H1 (cell line): ENCODE results near the gene SP7. TPM values are rescaled to one million over a fixed set of nuclear protein-coding genes. Genes with fewer than 3 reads are reported as not detected.

Experiments
- CTCF ChIA-PET: fragments of 300-600 bp; sonication (Branson Sonifier 250); formaldehyde crosslinking; loops from one replicate; lab custom pipeline; 2021; ENCODE audit not compliant: partially characterized antibody; lab: Charles Lee
- POLR2A ChIA-PET: fragments of 300-600 bp; sonication (Branson Sonifier 250); formaldehyde crosslinking; loops from one replicate; lab custom pipeline; 2021; ENCODE audit warnings: inconsistent platforms; ENCODE audit not compliant: partially characterized antibody; lab: Charles Lee
- DNase-seq, 2 experiments: peaks; one replicate each; pipeline versions ENCODE4 v3.0.0 to v3.0.0-alpha.2; 2010 to 2022; ENCODE audit warnings: low spot score in 2 of 2, low read depth in 1 of 2, mixed read lengths in 1 of 2
- FAIRE-seq: peaks from 2 replicates; lab custom pipeline; 2011; peaks lifted over from hg19 to GRCh38; lab: Jason Lieb, UNC
- H2AFZ ChIP-seq: 2 replicates; pipeline ENCODE4 v1.8.1; 2012; ENCODE audit warnings: low read length, inconsistent platforms
- H2AK5ac ChIP-seq: 2 replicates; pipeline ENCODE4 v1.6.1; 2013; ENCODE audit warnings: low read depth, low read length
- H2BK120ac ChIP-seq: replicated peaks from 2 replicates; pipeline ENCODE3; 2013; ENCODE audit warnings: low read depth, low read length, inconsistent platforms
- H2BK12ac ChIP-seq: 2 replicates; pipeline ENCODE4 v1.6.1; 2013; ENCODE audit warnings: low read depth, low read length
- H2BK15ac ChIP-seq: 2 replicates; pipeline ENCODE4 v1.6.1; 2013; ENCODE audit warnings: low read length
- H2BK20ac ChIP-seq: 2 replicates; pipeline ENCODE4 v1.6.1; 2013; ENCODE audit warnings: low read length
- H2BK5ac ChIP-seq: 2 replicates; pipeline ENCODE4 v1.6.1; 2013; ENCODE audit warnings: low read depth, low read length
- H3K14ac ChIP-seq: 2 replicates; pipeline ENCODE4 v1.6.1; 2013; ENCODE audit warnings: inconsistent platforms; ENCODE audit not compliant: insufficient read length
- H3K18ac ChIP-seq: 2 replicates; pipeline ENCODE4 v1.6.1; 2013; ENCODE audit warnings: low read length; ENCODE audit errors: extremely low read depth
- H3K23ac ChIP-seq: 2 replicates; pipeline ENCODE4 v1.6.1; 2013; ENCODE audit warnings: inconsistent platforms; ENCODE audit not compliant: insufficient read length
- H3K23me2 ChIP-seq: 2 replicates; pipeline ENCODE4 v1.6.1; 2013; ENCODE audit warnings: low read depth, low read length
- H3K27ac ChIP-seq: 2 replicates; pipeline ENCODE4 v1.6.1; 2011; ENCODE audit warnings: low read depth, low read length, inconsistent platforms
- H3K27me3 ChIP-seq, 4 experiments: replicated peaks in 1 of 4; 1 replicate in 1 of 4; 2 replicates in 3 of 4; pipeline versions ENCODE4 v1.6.1 to v1.8.1; 2011 to 2013; ENCODE audit warnings: low read length in 3 of 4, mild to moderate bottlenecking in 3 of 4, inconsistent platforms in 2 of 4, mixed read lengths in 2 of 4, moderate library complexity in 1 of 4; ENCODE audit not compliant: control insufficient read depth in 3 of 4, insufficient read depth in 3 of 4; ENCODE audit errors: extremely low read depth in 1 of 4
- H3K36me3 ChIP-seq, 4 experiments: 2 replicates each; pipeline versions ENCODE4 v1.6.1 to v1.8.1; 2011 to 2013; ENCODE audit warnings: mild to moderate bottlenecking in 4 of 4, low read length in 3 of 4, moderate library complexity in 2 of 4, control low read depth in 1 of 4, inconsistent platforms in 1 of 4; ENCODE audit not compliant: insufficient read depth in 4 of 4, control insufficient read depth in 2 of 4
- H3K4ac ChIP-seq: replicated peaks from 2 replicates; pipeline ENCODE3; 2013; ENCODE audit warnings: low read length, low read depth, mixed read lengths, inconsistent platforms; ENCODE audit not compliant: insufficient read length
- H3K4me1 ChIP-seq, 4 experiments: replicated peaks in 1 of 4; 1 replicate in 1 of 4; 2 replicates in 3 of 4; pipeline versions ENCODE4 v1.6.1 to v1.8.1; 2011 to 2013; ENCODE audit warnings: low read length in 3 of 4, inconsistent platforms in 2 of 4, mixed read lengths in 1 of 4; ENCODE audit not compliant: insufficient read depth in 4 of 4, control insufficient read depth in 3 of 4
- H3K4me2 ChIP-seq, 2 experiments: 2 replicates each; pipeline versions ENCODE4 v1.6.1 to v1.8.1; 2011 to 2013; ENCODE audit warnings: low read depth in 2 of 2, low read length in 2 of 2, control low read depth in 1 of 2, inconsistent platforms in 1 of 2, mild to moderate bottlenecking in 1 of 2; ENCODE audit not compliant: insufficient read depth in 1 of 2
- H3K4me3 ChIP-seq, 4 experiments: fragments of 200-600, 300-600 bp in 1 of 4; sonication (generic), shearing (Covaris generic), sonication (Bioruptor Twin) in 1 of 4; 2 replicates each; pipeline versions ENCODE4 v1.5.1 to v1.8.1; 2011 to 2016; ENCODE audit warnings: low read length in 4 of 4, low read depth in 3 of 4, control low read depth in 2 of 4, inconsistent platforms in 2 of 4, mild to moderate bottlenecking in 2 of 4, mixed read lengths in 1 of 4, moderate library complexity in 1 of 4; ENCODE audit not compliant: insufficient read depth in 2 of 4; ENCODE audit errors: extremely low read depth in 1 of 4
- H3K56ac ChIP-seq: replicated peaks from 2 replicates; pipeline ENCODE3; 2013; ENCODE audit warnings: low read depth, mild to moderate bottlenecking, mixed read lengths, low read length, inconsistent platforms; ENCODE audit not compliant: insufficient read length
- H3K79me1 ChIP-seq: 2 replicates; pipeline ENCODE4 v1.6.1; 2013; ENCODE audit warnings: low read depth, low read length, control low read depth
- H3K79me2 ChIP-seq, 2 experiments: 2 replicates each; pipeline versions ENCODE4 v1.6.1 to v1.8.1; 2012 to 2013; ENCODE audit warnings: low read length in 2 of 2, mild to moderate bottlenecking in 2 of 2, inconsistent platforms in 1 of 2; ENCODE audit not compliant: insufficient read depth in 2 of 2, control insufficient read depth in 1 of 2
- H3K9ac ChIP-seq, 4 experiments: replicated peaks in 1 of 4; 1 replicate in 1 of 4; 2 replicates in 3 of 4; pipeline versions ENCODE4 v1.6.1 to v1.8.1; 2011 to 2013; ENCODE audit warnings: low read depth in 3 of 4, low read length in 3 of 4, control low read depth in 2 of 4, mild to moderate bottlenecking in 2 of 4, moderate library complexity in 2 of 4, inconsistent platforms in 1 of 4; ENCODE audit errors: extremely low read depth in 1 of 4
- H3K9me3 ChIP-seq, 2 experiments: 2 replicates each; pipeline versions ENCODE4 v1.6.1 to v1.8.1; 2012 to 2013; ENCODE audit warnings: mild to moderate bottlenecking in 2 of 2, moderate library complexity in 2 of 2, control low read depth in 1 of 2, inconsistent platforms in 1 of 2, low read depth in 1 of 2, low read length in 1 of 2, mixed read lengths in 1 of 2; ENCODE audit not compliant: insufficient read depth in 2 of 2
- H4K20me1 ChIP-seq, 2 experiments: replicated peaks in 1 of 2; 2 replicates each; pipeline versions ENCODE3 to v1.8.1; 2011 to 2013; ENCODE audit warnings: inconsistent platforms in 2 of 2, low read length in 2 of 2, mild to moderate bottlenecking in 1 of 2; ENCODE audit not compliant: insufficient read depth in 2 of 2, control insufficient read depth in 1 of 2
- H4K5ac ChIP-seq: 2 replicates; pipeline ENCODE4 v1.6.1; 2013; ENCODE audit warnings: low read length, low read depth, mixed read lengths, inconsistent platforms; ENCODE audit not compliant: insufficient read length
- H4K8ac ChIP-seq: 2 replicates; pipeline ENCODE4 v1.8.0; 2013; ENCODE audit warnings: mild to moderate bottlenecking, moderate library complexity, low read length, inconsistent platforms; ENCODE audit not compliant: insufficient read depth; ENCODE audit errors: extremely low read depth
- H4K91ac ChIP-seq: replicated peaks from 2 replicates; pipeline ENCODE3; 2013; ENCODE audit warnings: low read length, mixed read lengths, inconsistent platforms; ENCODE audit not compliant: insufficient read length
- BCL11A ChIP-seq, 2 experiments: IDR thresholded peaks; one replicate each; pipeline ENCODE4 v1.6.1; 2011; ENCODE audit warnings: low read depth in 2 of 2, low read length in 2 of 2, mild to moderate bottlenecking in 2 of 2
- CREB1 ChIP-seq: IDR thresholded peaks from 2 replicates; pipeline ENCODE4 v1.6.1; 2012; ENCODE audit warnings: inconsistent platforms
- CTCF ChIP-seq, 3 experiments: IDR thresholded peaks; 1 replicate in 2 of 3; 2 replicates in 1 of 3; pipeline versions ENCODE4 v1.5.1 to v1.6.1; 2011; ENCODE audit warnings: low read length in 3 of 3, mild to moderate bottlenecking in 3 of 3, inconsistent platforms in 2 of 3, low read depth in 1 of 3, moderate library complexity in 1 of 3; ENCODE audit not compliant: insufficient read depth in 1 of 3; ENCODE audit errors: control extremely low read depth in 1 of 3
- HDAC6 ChIP-seq: IDR thresholded peaks from one replicate; pipeline ENCODE4 v1.7.1; 2012; ENCODE audit warnings: low read depth, mild to moderate bottlenecking, inconsistent platforms, low read length, moderate library complexity
- JUND ChIP-seq: IDR thresholded peaks from 2 replicates; pipeline ENCODE4 v1.6.1; 2011; ENCODE audit warnings: mild to moderate bottlenecking, improper control_type of control experiment, low read length
- KDM4A ChIP-seq: IDR thresholded peaks from one replicate; pipeline ENCODE4 v1.7.1; 2012; ENCODE audit warnings: low read depth, mild to moderate bottlenecking, moderate library complexity, low read length, inconsistent platforms; ENCODE audit not compliant: severe bottlenecking
- RFX5 ChIP-seq: IDR thresholded peaks from 2 replicates; pipeline ENCODE4 v1.6.1; 2011; ENCODE audit warnings: low read depth, low read length, improper control_type of control experiment, borderline replicate concordance
- SIRT6 ChIP-seq: IDR thresholded peaks from one replicate; pipeline ENCODE4 v1.7.1; 2012; ENCODE audit warnings: low read length, inconsistent platforms
- SIX5 ChIP-seq: IDR thresholded peaks from 2 replicates; pipeline ENCODE4 v1.6.1; 2011; ENCODE audit warnings: mild to moderate bottlenecking, low read depth, low read length
- SUZ12 ChIP-seq: fragments of 200-600 bp; sonication (generic); IDR thresholded peaks from 2 replicates; pipeline ENCODE4 v1.6.1; 2012; ENCODE audit warnings: mild to moderate bottlenecking, inconsistent platforms, low read length, moderate library complexity, mixed read lengths
- WGBS, 2 experiments: shearing (Covaris generic) in 1 of 2; methylation state at CpG; one replicate each; pipeline versions ENCODE4 v1.1.6 to v1.1.7; 2013 to 2015; ENCODE audit warnings: low lambda C conversion rate in 2 of 2, mixed read lengths in 2 of 2, inconsistent platforms in 1 of 2, low coverage in 1 of 2, missing lambda C conversion rate in 1 of 2; ENCODE audit not compliant: insufficient replicate concordance in 2 of 2, insufficient coverage in 1 of 2, insufficient read length in 1 of 2; ENCODE audit errors: extremely low coverage in 1 of 2, missing lambda C conversion rate in 1 of 2; 5-methylcytosine and 5-hydroxymethylcytosine counted together
- polyA plus RNA-seq, 7 experiments: library from polyadenylated mRNA; depleted of rRNA in 3 of 7; stranded (reverse) in 5 of 7; unstranded in 2 of 7; fragments of >200 nt in 5 of 7; fragments of 200-250 nt in 2 of 7; gene quantifications; 1 replicate in 5 of 7; 2 replicates in 1 of 7; 4 replicates in 1 of 7; pipeline versions ENCODE4 v1.2.1 to v1.2.3, GENCODE V29; 2011 to 2013; ENCODE audit warnings: missing spikeins in 2 of 7, mixed read lengths in 2 of 7
- total RNA-seq: library from RNA; stranded (reverse); fragmentation: NEBNext Ultra II Directional; extraction: Animal tissue kit (Norgen Biotek cat#: 25700); gene quantifications from 2 replicates; pipeline ENCODE4 v1.2.1, GENCODE V29; 2021
- TF ChIP-seq, protein P1 (sequence below): IDR thresholded peaks from 2 replicates; pipeline ENCODE4 v1.6.1; 2012; ENCODE audit warnings: inconsistent platforms

Gene SP7
- total and polyA plus RNA-seq, 2 of the 8 experiments (the other 6 are each of a cell fraction or from before 2014, with no cell fraction given): 0.12 to 0.13 TPM

GRCh38 chr12:53353257-53353655 is 17.1 kb upstream of the SP7 start:
- Histone ChIP-seq H3K4me2 (no peak overlapping the region), H3K4me3 (no peak overlapping the region), H2BK5ac (no peak overlapping the region), H2AFZ (no peak overlapping the region), H4K91ac (no peak overlapping the region), H2BK20ac (no peak overlapping the region), H3K14ac (no peak overlapping the region), H3K4ac (no peak overlapping the region), H4K5ac (no peak overlapping the region), H3K23ac (no peak overlapping the region), H3K9ac (no peak overlapping the region), H2AK5ac (no peak overlapping the region), H3K9me3 (no peaks in the 10 kb centered on the region), H3K27me3 (no peaks in the 10 kb centered on the region), H2BK12ac (no peak overlapping the region), H3K79me2 (no peaks in the 10 kb centered on the region), H4K8ac (no peak overlapping the region), H3K56ac (no peak overlapping the region), H2BK15ac (no peak overlapping the region), H3K79me1 (no peaks in the 10 kb centered on the region), H3K27ac (no peak overlapping the region), H4K20me1 (no peaks in the 10 kb centered on the region), H3K18ac (no peak overlapping the region), H3K36me3 (no peaks in the 10 kb centered on the region), H3K23me2 (no peaks in the 10 kb centered on the region), H2BK120ac (no peak overlapping the region), H3K4me1 (no peaks in the 10 kb centered on the region)
- POLR2A ChIA-PET: interaction anchor here (0.5 to 2.8 kb wide), 8 partner anchors 8 to 129 kb away, joined by 3 to 15 read pairs (median 8); partner anchors contain the start of gene SP1
- FAIRE-seq: no peak
- no peak for DNase-seq
- CTCF ChIA-PET: interaction anchor here (0.7 to 21.3 kb wide), 22 partner anchors 9 to 193 kb away, joined by 3 to 381 read pairs (median 16); partner anchors contain the start of genes AAAS, AMHR2, NPFF and SP7
- 89% methylated on average over 5 of the region's 5 CpGs; no CpG with 5 or more reads in 1 of the 2 experiments for WGBS, 2 experiments
- TF ChIP-seq KDM4A (no peak), HDAC6 (no peak), SUZ12 (no peak), JUND (no peak), SIRT6 (no peak), RFX5 (no peak), BCL11A (IDR thresholded peaks at IDR 0.05; ENCODE audit: low read depth in 2 of 2, low read length in 2 of 2) (no peak), CTCF (IDR thresholded peaks at IDR 0.05; ENCODE audit: control extremely low read depth in 1 of 3, insufficient read depth in 1 of 3, low read depth in 1 of 3, low read length in 3 of 3) (no peak), SIX5 (no peak), CREB1 (no peak)
- TF ChIP-seq, protein P1, sequence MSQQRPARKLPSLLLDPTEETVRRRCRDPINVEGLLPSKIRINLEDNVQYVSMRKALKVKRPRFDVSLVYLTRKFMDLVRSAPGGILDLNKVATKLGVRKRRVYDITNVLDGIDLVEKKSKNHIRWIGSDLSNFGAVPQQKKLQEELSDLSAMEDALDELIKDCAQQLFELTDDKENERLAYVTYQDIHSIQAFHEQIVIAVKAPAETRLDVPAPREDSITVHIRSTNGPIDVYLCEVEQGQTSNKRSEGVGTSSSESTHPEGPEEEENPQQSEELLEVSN: no peak
